SIG-M5 treated with dmso at 0.1 percent for 504 hours (cell line): Measurements from ENCODE around the gene CAMP.

ENCODE experiments used
- DNase-seq: peaks from one replicate; lab custom pipeline; 2025; ENCODE audit not compliant: unreplicated experiment; lab: John Stamatoyannopoulos, UW

Gene CAMP

DNA sequence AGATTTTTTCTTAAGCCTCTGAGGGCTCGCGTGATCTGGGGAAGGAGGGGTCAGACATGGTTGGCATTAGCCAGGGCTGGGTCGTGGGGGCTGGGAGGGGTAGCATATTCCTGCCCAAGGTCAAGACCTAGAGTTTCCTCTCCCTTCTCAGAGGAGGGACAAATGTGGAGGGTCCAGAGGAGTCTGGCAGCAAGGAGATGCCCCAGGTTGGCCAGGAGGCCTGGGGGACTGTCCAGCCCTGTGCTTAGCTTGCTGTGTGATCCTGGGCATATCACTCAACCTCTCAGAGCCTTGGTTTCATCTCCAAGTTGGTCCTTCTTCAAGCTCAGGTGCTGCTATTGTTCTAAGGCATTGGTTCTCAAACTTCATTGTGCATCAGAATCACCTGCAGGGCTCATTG, 9.1 kb upstream of the CAMP start:
- DNase-seq, result no peak

DNA sequence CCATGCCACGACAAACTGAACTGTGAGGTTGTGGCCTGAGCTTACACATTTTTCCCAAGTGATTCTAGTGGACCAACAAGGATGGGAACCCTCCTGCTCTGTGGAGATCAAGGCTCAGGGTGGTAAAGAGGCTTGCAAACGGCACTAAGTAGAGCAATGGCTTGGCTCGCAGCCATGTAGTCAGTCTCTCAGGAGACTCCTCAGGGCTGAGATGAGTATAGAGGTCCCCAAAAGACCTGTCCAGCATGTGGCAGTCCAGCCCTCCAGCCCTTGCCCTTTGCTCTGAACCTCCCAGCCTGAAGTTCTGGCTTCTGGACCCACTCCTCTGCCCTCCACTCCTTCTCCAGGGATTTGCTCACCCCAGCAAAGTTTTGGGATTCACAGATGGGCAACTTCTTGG, 8.3 kb upstream of the CAMP start:
- DNase-seq, result no peak

DNA sequence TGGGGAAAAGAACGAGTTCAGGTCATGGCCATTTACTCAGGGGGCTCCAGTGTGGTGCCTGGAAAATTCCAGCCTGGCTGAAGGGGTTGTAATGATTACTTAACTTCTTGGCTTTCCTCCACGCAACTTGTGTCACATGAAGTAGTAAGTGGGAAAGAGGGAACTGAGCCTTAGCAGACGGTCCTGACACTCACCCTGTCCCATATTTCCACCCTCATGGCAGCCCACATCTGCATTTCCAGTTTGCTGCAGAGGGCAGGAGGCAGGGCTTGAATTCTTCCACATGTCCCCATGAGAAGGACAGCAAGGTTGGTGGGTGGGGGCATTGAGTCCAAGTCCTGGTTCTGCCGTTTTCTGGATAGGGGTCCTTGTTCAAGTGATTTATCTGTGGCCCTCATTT, 7.8 kb upstream of the CAMP start:
- no peak for DNase-seq

DNA sequence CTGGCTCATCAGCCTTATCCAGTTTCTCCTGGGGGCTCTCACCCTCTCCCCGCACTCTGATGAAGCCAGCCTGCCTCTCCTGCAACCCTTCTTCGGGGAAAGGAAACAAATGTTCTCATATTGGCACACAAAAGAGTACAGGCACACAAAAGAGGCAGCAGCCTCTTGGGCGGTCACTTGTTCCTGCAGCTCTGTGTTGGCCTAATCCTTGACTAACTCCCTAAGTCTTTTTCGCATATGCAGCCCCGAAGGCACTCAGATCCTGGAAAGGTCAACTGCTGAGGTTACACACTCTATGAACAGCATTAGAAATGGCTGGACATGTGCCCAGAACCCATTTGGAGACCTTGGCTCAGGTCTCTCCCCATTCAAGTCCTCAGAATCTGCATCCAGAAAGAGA, 7.4 kb upstream of the CAMP start:
- DNase-seq, result no peak

DNA sequence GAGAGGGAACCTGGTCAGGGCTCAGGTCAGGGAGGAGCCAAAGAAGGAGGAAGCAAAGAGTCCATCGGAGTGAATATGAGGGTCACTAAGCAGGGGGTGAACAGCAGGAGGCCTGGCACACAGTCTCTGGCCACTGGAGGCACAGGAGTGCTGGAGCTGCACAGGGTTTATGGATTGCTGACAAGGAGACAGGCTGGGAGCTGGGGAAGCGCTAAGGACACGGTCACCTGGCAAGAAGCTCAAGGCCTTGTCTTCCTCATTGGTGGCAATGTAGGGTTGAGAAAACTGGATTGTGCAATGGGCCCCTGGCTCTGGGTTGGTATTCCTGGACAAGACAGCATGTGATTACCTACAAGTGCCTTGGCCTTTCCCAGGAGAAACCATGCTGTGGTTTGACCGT, 5.8 kb upstream of the CAMP start:
- no peak for DNase-seq

DNA sequence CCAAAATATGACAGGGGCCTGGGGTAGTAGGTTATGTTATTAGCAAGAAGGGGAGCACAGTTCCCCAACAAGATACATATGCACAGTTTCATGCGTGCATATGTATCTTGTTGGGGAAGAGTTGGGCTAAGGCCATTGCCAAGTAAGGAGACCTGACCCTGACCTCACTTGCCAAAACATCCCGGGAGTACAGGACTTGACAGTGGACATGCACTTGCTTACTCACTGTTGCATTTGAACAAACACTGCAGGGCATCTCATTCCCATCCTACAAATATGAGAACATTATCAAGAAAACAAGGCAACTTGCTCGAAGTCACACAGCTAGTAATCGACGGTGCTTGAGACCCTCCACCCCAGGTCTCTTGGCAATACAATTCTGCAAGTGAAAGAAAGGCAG, 4.8 kb upstream of the CAMP start:
- DNase-seq, result no peak

DNA sequence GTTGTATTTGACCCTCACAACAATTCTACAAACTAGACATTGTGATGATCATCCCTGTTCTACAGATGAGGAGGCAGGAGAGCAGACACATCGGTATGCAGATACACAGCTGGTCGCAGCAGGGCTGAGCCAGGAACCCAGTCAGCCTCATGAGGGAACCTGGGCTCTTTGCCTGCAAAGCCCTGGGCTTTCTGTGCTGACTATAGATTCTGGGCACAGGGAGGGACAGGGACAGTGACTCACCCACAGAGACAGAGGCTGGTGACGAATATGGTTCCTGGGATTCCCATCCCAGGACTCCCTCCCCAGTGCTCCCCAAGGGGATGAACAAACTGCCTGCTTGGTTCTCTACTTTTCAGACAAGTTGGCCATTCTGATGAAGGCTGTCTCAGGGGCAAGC, 3.8 kb upstream of the CAMP start:
- DNase-seq, result no peak

DNA sequence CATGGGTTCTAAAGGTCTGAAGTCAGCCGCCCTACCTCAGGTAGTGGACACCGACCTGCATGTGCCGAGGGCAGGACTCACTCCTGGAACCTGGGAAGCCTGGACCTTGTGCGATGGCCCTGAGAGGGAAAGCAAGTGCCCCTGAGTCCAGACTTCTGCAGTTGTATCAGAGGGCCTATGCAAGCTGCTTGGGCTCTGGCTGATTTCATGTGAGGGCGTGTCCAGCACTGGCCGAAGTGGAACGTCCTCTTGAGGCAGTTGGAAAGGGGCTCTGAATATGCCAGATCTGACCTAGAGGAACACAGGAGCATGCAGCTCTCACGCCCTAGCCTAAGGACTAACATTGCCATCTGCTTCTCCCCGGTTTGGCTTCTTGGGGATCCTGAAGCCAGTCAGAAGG, 2.5 kb upstream of the CAMP start:
- DNase-seq, result no peak

DNA sequence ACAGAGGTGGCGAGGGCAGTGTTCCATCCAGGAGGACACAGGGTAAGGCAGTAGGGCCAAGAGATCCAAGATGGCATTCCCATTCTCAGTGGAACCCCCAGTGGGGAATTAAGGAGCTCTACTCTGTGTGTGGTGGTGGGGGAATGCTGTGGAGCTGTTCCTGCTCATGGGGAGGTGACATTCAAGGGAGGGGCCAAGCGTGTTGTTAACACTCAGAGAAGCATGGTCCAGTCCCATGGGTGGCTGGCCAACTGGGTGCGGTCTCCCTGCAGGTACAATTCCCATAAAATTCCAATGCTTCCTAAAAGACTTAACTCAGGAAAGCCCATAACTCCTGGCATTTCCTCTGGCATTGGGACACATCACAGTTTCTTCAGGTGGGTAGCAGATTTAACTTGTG, 2.3 kb downstream of the CAMP start:
- no peak for DNase-seq

DNA sequence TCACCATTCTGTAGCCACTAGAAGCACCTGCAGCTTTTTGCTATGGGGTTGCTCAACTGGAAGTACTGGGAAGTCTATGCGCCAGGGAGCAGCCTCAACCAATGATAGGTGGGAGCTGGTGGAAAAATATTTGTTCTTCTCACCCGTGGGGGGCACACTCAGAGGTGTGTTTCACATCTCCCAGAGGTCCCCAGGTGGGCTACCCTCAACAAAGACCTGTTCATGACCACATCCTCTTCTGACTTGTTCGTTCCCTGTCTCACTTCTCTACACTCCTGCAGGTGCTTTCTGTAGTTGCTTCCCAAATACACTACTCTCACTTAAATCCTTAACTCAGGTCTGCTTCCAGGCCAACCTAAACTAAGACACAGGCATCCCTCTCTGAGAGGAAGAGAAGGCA, 3.6 kb downstream of the CAMP start:
- DNase-seq, result no peak

DNA sequence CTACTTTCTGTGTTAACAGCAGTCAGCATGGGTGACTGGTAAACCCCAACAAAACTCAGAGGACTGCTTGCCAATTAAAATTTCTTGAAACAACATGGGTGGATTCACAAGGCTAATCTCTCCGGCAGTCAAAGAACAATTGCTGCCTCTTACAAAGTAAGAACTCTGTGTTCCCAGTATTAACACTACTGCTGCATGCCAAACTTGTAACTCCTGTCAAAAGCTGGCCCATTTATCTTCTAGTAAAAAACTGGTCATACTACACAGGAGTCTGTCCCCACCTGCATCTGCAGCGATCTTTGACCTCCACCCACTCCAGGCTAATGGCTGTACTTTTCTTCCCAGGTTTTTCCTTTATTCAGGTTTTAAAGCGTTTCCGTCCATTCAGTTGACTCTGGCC, 8.9 kb downstream of the CAMP start:
- DNase-seq, result no peak

DNA sequence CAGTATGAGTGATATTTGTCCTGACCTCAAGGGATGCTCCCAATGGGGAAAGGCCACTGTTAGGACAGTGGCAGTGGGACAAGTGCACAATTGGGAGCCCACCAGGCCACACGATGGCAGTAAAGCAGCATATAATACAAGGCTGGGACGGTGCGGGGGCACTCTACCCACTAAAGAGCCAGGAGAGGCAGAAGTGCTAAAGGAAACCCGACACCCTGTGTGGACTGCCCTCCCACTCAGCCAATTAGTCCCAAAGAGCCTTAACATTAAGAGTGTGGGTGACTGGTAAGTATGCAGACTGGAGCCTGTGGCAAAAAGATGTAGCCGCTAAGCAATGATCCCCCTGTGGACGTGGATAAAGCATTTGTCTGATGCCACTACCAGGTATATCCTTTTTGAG, 9.4 kb downstream of the CAMP start:
- peak; percentile 86 for DNase-seq

DNA sequence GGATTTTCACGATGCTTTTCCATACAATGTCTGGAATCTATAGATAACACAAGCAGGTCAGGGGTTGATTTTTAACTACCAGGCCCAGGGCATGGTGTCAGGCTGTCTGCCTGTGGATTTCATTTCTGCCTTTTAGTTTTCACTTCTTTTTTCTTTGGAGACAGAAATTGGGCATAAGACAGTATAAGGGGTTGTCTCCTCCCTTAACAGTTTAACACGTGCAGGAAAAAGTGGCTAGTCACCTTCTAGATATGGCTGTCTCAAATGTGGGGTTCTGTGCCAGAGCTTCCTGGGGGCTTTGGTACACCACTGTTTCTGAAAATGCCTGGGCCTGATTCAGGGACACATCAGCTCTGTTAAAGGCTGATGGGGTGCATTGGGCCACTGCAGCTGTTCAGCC, 10.2 kb downstream of the CAMP start:
- DNase-seq, result peak; percentile 65

DNA sequence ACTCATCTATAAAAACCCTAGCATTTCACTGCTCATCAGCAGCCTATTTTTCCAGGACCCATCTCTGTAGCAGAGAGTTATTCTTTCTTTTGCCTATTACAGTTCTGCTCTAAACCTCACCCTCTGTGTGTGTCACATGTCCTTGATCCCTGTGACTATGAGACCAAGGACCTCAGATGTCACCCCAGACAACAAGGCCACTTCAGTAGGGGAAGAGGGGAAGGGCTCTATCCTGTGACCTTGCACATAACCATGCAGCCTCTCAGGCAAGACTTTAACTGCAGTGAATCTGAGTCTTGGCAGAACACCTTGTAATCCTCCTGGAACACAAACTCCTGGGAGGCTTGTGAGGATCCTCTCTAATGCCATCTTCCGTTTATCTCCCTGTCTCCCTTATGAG, 13.2 kb downstream of the CAMP start:
- DNase-seq, result no peak

DNA sequence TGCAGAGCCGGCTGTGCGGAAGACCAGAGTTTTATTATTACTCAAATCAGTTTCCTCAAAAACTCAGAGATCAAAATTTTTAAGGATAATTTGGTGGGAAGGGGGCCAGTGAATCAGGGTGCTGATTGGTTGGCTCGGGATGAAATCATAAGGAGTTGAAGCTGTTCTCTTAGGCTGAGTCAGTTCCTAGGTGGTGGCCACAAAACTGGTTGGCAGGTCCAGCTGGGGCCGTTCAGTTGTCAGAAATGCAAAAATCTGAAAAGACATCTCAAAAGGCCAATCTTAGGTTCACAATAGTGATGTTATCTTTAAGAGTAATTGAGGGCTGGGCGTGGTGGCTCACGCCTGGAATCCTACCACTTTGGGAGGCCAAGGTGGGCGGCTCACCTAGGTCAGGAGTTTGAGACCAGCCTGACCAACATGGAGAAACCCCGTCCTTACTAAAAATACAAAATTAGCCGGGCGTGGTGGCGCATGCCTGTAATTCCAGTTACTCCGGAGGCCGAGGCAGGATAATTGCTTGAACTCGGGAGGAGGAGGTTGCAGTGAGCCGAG, 15.3 kb downstream of the CAMP start:
- no peak for DNase-seq

DNA sequence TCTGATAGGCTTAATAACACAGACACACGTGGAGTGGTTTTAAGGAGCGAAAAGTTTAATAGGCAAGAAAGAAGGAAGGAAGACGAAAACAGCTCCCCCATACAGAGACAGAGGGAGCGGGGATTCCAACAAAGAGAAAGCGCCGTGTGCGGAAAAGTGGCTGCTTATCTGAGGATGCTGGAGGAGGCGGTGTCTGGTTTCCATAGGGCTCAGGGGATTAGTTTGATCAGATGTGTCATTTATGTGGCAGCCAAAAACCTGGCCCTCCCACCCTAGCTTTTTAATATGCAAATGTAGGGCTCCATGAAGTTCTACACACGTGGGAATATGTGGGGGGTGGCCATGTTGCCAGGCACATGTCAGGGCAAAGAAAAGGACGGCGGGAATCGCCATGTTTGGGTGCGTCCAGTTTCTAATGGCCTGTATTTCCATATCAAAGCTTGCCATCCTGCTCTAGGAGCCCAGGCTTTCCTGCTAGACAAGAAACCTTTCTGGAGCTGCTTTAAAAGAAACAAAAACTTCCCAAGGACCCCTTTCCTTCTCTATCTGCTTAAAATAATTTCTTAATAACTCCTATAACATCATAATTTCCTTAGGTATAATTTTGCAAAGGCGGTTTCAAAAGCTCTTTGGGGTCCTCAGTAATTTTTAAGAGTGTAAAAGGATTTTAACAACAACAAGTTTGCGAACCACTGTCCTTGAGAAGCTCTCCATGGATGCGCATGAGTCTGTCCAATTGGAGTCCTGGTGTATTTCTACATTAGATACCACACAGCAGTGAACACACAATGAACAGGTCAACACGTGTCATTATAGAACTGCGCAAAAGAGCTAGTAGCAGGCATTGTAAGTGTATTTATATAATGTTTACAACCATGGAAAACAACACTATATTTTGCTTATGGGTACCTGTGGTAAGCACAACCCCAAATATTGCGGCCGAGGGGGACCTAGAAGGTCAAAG, 17.0 kb downstream of the CAMP start:
- no peak for DNase-seq

DNA sequence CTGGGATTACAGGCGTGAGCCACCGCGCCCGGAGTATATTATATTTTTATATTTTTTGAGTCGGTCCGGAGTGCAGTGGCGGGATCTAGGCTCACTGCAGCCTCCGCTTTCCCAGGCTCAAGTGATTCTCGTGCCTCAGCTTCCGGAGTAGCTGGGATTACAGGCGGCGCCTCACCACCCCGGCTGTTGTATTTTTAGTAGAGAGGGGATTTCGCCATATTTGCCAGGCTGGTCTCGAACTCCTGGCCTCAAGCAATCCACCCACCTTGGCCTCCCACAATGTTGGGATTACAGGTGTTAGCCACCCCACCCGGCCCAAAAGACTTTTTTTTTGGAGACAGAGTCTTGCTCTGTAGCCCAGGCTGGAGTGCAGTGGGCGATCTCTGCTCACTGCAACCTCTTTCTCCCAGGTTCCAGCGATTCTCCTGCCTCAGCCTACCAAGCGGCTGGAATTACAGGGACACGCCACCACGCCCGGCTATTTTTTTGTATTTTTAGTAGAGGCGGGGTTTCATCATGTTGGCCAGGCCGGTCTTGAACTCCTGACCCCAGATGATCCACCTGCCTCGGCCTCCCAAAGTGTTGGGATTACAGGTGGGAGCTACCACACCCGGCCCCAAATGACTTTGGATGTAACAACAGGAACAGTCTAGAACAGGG, 18.6 kb downstream of the CAMP start:
- DNase-seq, result peak; percentile 33

DNA sequence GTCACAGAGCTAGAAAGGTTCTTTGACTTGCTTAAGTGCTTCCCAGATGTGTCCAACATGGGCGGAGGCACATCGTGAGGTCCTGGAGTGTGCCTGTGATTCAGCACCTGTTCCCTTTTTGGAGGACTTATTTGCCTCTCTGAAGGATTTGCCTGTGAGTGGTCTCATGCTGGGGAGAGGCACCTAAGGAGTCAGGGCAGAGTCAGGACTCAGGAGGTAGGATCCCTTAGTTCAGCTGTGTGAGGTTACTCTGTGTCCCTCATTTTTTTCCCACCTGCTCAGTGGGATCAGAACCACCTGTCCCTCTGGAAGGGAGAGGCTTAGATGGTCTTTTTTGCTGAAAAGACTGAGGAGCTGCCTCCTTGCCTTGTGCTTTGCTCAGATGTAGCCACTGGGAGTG, 20.6 kb downstream of the CAMP start:
- DNase-seq, result no peak

DNA sequence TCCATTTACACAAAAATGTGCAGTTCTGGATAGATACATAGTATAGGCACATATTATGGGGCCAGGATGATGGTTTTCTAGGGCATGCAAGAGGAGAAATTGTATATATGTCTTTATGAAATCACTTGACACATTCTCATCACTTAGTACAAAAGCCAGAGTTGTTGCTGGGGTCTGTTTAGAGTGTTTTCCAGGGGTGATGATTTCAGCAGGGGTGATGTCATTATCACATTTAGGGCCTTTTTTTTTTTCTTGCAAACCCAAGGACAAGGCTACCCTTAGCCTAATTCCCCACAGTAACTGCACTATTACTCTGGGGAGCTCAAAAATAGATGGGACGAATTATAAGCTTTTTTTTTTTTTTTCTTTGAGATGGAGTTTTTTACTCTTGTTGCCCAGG, 21.2 kb downstream of the CAMP start:
- no peak for DNase-seq

DNA sequence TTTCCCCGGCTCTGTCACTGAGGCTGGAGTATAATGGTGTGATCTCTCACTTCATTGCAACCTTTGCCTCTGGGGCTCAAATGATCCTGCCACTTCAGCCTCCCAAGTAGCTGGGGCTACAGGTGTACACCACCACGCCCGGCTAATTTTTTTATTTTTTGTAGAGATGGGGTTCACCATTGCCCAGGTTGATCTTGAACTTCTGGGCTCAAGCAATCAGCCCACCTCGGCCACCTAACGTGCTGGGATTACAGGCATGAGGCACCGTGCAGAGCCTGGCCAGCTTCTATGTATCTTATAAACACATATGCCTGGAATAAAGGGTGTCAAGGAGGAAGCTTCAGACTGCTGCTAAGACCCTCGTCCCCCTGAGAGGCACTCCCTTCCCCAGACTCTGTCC, 21.8 kb downstream of the CAMP start:
- no peak for DNase-seq

DNA sequence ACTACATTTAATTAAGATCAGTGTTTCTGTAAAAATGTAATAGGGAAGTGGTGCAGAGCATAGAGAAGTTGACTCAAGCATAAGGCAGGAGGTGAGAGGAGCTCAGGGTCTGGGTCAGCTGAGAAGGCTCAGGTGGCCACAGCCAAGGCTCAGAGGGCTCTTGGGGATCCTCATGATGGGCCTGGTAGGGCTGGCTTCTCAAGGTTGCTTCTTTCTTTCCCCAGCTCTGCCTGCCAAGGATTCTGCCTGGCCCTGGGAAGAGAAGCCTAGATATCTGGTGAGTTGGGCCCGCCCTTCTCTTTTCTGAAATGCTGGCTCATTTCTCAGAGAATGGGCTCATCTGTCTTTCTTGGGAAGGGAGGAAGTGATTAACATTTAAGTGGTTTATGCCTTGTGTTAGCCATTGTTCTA, 24.1 kb downstream of the CAMP start:
- DNase-seq, result no peak

DNA sequence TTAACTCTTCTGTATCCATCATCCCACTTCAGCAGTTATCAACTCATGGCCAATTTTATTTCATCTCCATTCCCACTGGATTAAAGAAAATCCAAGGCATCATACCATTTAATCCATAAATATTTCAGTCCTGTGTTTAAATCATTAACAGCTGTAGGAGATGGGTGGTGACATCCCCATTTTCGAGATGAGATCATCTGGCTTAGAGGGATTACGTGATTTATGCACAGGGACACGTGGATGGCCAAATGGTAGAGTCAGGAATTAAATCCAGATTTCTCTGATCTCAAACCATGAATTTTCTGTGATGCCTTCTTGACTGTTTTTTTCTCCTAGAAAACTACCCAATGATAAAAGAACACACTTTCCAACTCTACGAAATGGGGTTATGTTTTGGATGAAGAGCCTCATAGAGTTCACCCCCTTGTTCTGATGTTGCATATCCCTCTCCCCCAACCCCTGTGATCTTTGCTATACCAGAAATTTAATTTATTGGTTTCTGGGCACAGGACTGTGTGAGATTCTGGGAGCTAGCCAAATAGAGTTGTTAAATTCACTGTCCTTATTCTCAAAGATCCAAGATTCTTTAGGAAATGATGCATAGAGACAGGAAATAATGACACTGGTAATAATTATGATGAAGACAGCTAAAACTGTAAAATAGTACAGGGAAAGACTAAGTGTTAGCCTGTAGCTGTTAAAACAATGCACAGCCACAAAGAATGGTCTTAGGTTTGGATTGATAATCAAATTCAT, 25.0 kb downstream of the CAMP start:
- DNase-seq, result no peak
